Vagina (tissue), 2 donors: ENCODE data around the gene DPYD. TPM values are rescaled to one million over a fixed set of nuclear protein-coding genes. Genes with fewer than 3 reads are reported as not detected.

ENCODE experiments used
- DNase-seq, 2 donors: peaks; one replicate each; pipeline ENCODE4 v3.0.0-alpha.2; 2017; ENCODE audit errors: extremely low spot score in 2 of 2
- H3K27ac ChIP-seq: fragments of 200-600 bp; sonication (generic); one replicate; pipeline ENCODE4 v1.5.1; 2019
- H3K27me3 ChIP-seq: fragments of 200-600 bp; sonication (generic); one replicate; pipeline ENCODE4 v1.5.1; 2019
- H3K36me3 ChIP-seq, 2 donors: fragments of 200-600 bp; sonication (generic); one replicate each; pipeline ENCODE4 v1.5.1; 2017 to 2019
- H3K4me1 ChIP-seq: fragments of 200-600 bp; sonication (generic); one replicate; pipeline ENCODE4 v1.5.1; 2019
- H3K4me3 ChIP-seq, 2 donors: fragments of 200-600 bp; sonication (generic); 1 replicate in 1 of 2; 2 replicates in 1 of 2; pipeline ENCODE4 v1.5.1; 2016 to 2019
- H3K9me3 ChIP-seq: fragments of 200-600 bp; sonication (generic); one replicate; pipeline ENCODE4 v1.5.1; 2019
- CTCF ChIP-seq, 3 experiments: fragments of 450-650 bp in 2 of 3; fragments of 200-600 bp in 1 of 3; sonication (generic) in 1 of 3; IDR thresholded peaks; one replicate each; pipeline ENCODE4 v1.5.1; 2017 to 2019; ENCODE audit warnings: antibody characterized with exemption in 3 of 3, mild to moderate bottlenecking in 2 of 3, moderate library complexity in 2 of 3
- POLR2A ChIP-seq, 2 donors: fragments of 450-650 bp; IDR thresholded peaks; one replicate each; pipeline ENCODE4 v1.6.1; 2017; ENCODE audit warnings: antibody characterized with exemption in 2 of 2, mild to moderate bottlenecking in 2 of 2, moderate library complexity in 2 of 2
- POLR2AphosphoS5 ChIP-seq, 2 donors: sonication (generic); formaldehyde crosslinking; IDR thresholded peaks; one replicate each; pipeline ENCODE4 v1.9.0; 2017; ENCODE audit warnings: antibody characterized with exemption in 2 of 2, mild to moderate bottlenecking in 2 of 2, low read depth in 1 of 2; ENCODE audit not compliant: insufficient read depth in 1 of 2
- intact Hi-C: fragments of 100-400 bp; cut with DNase I; formaldehyde crosslinking; loops from one replicate; pipeline ENCODE4 v1.15.1; 2023
- total RNA-seq: library from RNA; depleted of rRNA; stranded (reverse); fragments of >200 nt; gene quantifications from one replicate; pipeline ENCODE4 v1.2.3, GENCODE V29; 2016

Gene DPYD
- total RNA-seq, 1 donor from 2014 or later: 45.7 TPM

GRCh38 chr1:97909266-97909665 is 11.6 kb downstream of the DPYD start:
- DNase-seq: no peak

GRCh38 chr1:97907886-97908285 is 12.9 kb downstream of the DPYD start:
- Histone ChIP-seq H3K27me3 (no peaks in the 10 kb centered on the region), H3K9me3 (no peaks in the 10 kb centered on the region), H3K4me3 (no peak overlapping the region), H3K27ac (no peak overlapping the region), H3K36me3 (no peaks in the 10 kb centered on the region), H3K4me1 (peaks cover 20% of the 10 kb centered on the region)
- intact Hi-C loops: no loop called here
- TF ChIP-seq POLR2AphosphoS5 (IDR thresholded peaks at IDR 0.05; ENCODE audit: insufficient read depth in 1 of 2, low read depth in 1 of 2) (no peak), CTCF (IDR thresholded peaks at IDR 0.05) (no peak), POLR2A (IDR thresholded peaks at IDR 0.05) (no peak)
- no peak for DNase-seq

More at GRCh38 chr1:97909266-97909665, 11.6 kb downstream of the DPYD start:
- no peak overlapping the region for H3K4me3 ChIP-seq
- intact Hi-C loops: no loop called here
- H3K36me3 ChIP-seq: no peaks in the 10 kb centered on the region
- H3K9me3 ChIP-seq: no peaks in the 10 kb centered on the region
- no peak overlapping the region for H3K27ac ChIP-seq
- H3K4me1 ChIP-seq: peaks cover 13% of the 10 kb centered on the region
- TF ChIP-seq POLR2AphosphoS5 (IDR thresholded peaks at IDR 0.05; ENCODE audit: insufficient read depth in 1 of 2, low read depth in 1 of 2) (no peak), CTCF (IDR thresholded peaks at IDR 0.05) (no peak), POLR2A (IDR thresholded peaks at IDR 0.05) (no peak)
- H3K27me3 ChIP-seq: no peaks in the 10 kb centered on the region

DNA sequence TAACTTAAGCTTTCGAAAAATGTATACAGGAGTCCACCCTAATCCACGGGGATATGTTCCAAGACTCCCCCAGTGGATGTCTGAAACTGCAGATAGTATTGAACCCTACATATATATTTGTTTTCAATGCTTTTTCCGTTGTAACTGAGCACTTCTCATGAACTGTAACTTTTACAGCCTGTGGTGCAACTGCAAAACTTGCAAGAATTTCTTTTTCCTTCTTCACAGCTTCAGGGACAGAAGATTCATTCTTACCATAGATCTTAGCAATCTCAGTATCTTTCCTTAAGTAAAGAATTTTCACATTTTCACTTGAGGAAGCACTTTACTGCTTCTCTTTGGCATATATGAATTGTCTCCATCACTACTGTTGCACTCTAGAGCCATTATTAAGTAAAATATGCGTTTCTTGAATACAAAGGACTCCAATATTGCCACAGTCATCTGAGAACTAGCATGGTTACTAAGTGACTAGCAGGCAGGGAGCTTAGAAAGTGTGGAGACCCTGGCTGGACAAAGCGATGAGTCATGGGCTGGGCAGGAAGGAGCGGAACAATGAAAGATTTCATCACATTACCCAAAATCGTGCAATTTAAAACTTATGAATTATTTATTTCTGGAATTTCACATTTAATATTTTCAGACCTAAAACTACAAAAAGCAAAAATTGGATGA is 14.1 kb downstream of the DPYD start:
- peak in 1 of 2 donors; percentile 85 for DNase-seq
- Histone ChIP-seq H3K27me3 (no peaks in the 10 kb centered on the region), H3K4me1 (peaks cover 20% of the 10 kb centered on the region), H3K9me3 (no peaks in the 10 kb centered on the region), H3K4me3 (no peak overlapping the region), H3K36me3 (no peaks in the 10 kb centered on the region), H3K27ac (no peak overlapping the region)
- intact Hi-C loops: no loop called here
- TF ChIP-seq CTCF (IDR thresholded peaks at IDR 0.05) (no peak), POLR2A (IDR thresholded peaks at IDR 0.05) (no peak), POLR2AphosphoS5 (IDR thresholded peaks at IDR 0.05; ENCODE audit: insufficient read depth in 1 of 2, low read depth in 1 of 2) (no peak)

- no peaks in the 10 kb centered on the region for H3K36me3 ChIP-seq
- intact Hi-C loops: no loop called here
- no peak for DNase-seq
- peaks cover 21% of the 10 kb centered on the region for H3K4me1 ChIP-seq
- H3K27ac ChIP-seq: no peak overlapping the region
- TF ChIP-seq POLR2AphosphoS5 (IDR thresholded peaks at IDR 0.05; ENCODE audit: insufficient read depth in 1 of 2, low read depth in 1 of 2) (no peak), POLR2A (IDR thresholded peaks at IDR 0.05) (no peak), CTCF (IDR thresholded peaks at IDR 0.05) (no peak)
- H3K27me3 ChIP-seq: no peaks in the 10 kb centered on the region
- no peaks in the 10 kb centered on the region for H3K9me3 ChIP-seq
- no peak overlapping the region for H3K4me3 ChIP-seq
Measured at GRCh38 chr1:97905141-97905940, 15.5 kb downstream of the DPYD start.

DNA sequence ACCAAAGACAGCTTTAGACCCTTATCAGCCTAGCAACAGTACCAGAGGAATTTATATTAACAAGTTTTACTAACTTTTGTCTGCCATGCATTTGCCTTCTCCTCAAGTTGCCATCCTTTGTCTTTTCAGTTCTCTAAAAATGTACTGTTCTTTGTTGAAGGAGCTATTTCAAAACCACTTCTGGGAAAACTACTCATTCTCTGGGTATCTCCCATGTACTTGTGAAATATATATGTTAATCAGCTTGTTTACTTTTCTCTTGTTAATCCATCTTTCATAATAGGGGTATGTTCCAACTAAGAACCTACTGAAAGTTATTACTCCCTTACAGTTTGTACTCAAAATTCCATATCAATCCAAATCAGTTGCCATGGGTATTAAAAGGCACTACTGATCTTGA is 16.3 kb downstream of the DPYD start:
- no peaks in the 10 kb centered on the region for H3K9me3 ChIP-seq
- H3K4me1 ChIP-seq: peaks cover 28% of the 10 kb centered on the region
- H3K27me3 ChIP-seq: no peaks in the 10 kb centered on the region
- intact Hi-C loops: no loop called here
- TF ChIP-seq POLR2A (IDR thresholded peaks at IDR 0.05) (no peak), POLR2AphosphoS5 (IDR thresholded peaks at IDR 0.05; ENCODE audit: insufficient read depth in 1 of 2, low read depth in 1 of 2) (peak in 1 of 2 donors; percentile 30)
- no peak overlapping the region for H3K4me3 ChIP-seq
- DNase-seq: no peak
- no peaks in the 10 kb centered on the region for H3K36me3 ChIP-seq
- no peak overlapping the region for H3K27ac ChIP-seq
